HepG2 (cell line): Measurements from ENCODE around the gene MACROD2.

Experiments used
- GABPA ChIP-seq, 2 experiments: IDR thresholded peaks; 2 replicates each; pipeline ENCODE4 v1.6.1; 2011 to 2016; ENCODE audit warnings: low read depth in 2 of 2, low read length in 1 of 2, missing biosample characterization in 1 of 2, missing genetic modification characterization in 1 of 2
- MTA3 ChIP-seq: sonication (generic); formaldehyde crosslinking; IDR thresholded peaks from 2 replicates; pipeline ENCODE4 v1.4.0; 2020; ENCODE audit warnings: missing genetic modification reagents
- RCOR2 ChIP-seq: IDR thresholded peaks from 2 replicates; pipeline ENCODE4 v1.6.1; 2016; ENCODE audit warnings: missing biosample characterization, missing genetic modification reagents
- RNF219 ChIP-seq: sonication (generic); formaldehyde crosslinking; IDR thresholded peaks from 2 replicates; pipeline ENCODE4 v1.5.0; 2020; ENCODE audit warnings: mild to moderate bottlenecking, missing genetic modification reagents
- SIN3A ChIP-seq: IDR thresholded peaks from 2 replicates; pipeline ENCODE4 v1.6.1; 2011; ENCODE audit warnings: low read depth, mild to moderate bottlenecking, control low read depth, low read length, borderline replicate concordance
- SNAI1 ChIP-seq: sonication (generic); formaldehyde crosslinking; IDR thresholded peaks from 2 replicates; pipeline ENCODE4 v1.5.0; 2020; ENCODE audit warnings: mild to moderate bottlenecking, missing genetic modification reagents, borderline replicate concordance
- ZNF567 ChIP-seq: sonication (generic); formaldehyde crosslinking; IDR thresholded peaks from 2 replicates; pipeline ENCODE4 v1.8.1; 2023; ENCODE audit warnings: mild to moderate bottlenecking, missing genetic modification reagents, borderline replicate concordance
- TF ChIP-seq, protein P1 (sequence below): sonication (generic); formaldehyde crosslinking; IDR thresholded peaks from 2 replicates; pipeline ENCODE4 v1.5.0; 2020; ENCODE audit warnings: mild to moderate bottlenecking, missing genetic modification reagents, moderate library complexity
- TF ChIP-seq, protein P2 (sequence below): sonication (generic); formaldehyde crosslinking; IDR thresholded peaks from 2 replicates; pipeline ENCODE4 v1.8.1; 2023; ENCODE audit warnings: missing genetic modification reagents, inconsistent platforms, borderline replicate concordance
- TF ChIP-seq, protein P3 (sequence below): sonication (generic); formaldehyde crosslinking; IDR thresholded peaks from 2 replicates; pipeline ENCODE4 v1.5.0; 2020; ENCODE audit warnings: mild to moderate bottlenecking, low read depth, missing genetic modification reagents, borderline replicate concordance

- TF ChIP-seq RCOR2 (CRISPR knock-in tag) = no peak
- no peak for TF ChIP-seq ZNF567
- no peak for TF ChIP-seq RNF219 (CRISPR knock-in tag)
- no peak for TF ChIP-seq GABPA (IDR thresholded peaks at IDR 0.05; ENCODE audit: low read depth, low read length)
- no peak for TF ChIP-seq GABPA (CRISPR knock-in tag; IDR thresholded peaks at IDR 0.05; ENCODE audit: low read depth)
- TF ChIP-seq, protein P1, sequence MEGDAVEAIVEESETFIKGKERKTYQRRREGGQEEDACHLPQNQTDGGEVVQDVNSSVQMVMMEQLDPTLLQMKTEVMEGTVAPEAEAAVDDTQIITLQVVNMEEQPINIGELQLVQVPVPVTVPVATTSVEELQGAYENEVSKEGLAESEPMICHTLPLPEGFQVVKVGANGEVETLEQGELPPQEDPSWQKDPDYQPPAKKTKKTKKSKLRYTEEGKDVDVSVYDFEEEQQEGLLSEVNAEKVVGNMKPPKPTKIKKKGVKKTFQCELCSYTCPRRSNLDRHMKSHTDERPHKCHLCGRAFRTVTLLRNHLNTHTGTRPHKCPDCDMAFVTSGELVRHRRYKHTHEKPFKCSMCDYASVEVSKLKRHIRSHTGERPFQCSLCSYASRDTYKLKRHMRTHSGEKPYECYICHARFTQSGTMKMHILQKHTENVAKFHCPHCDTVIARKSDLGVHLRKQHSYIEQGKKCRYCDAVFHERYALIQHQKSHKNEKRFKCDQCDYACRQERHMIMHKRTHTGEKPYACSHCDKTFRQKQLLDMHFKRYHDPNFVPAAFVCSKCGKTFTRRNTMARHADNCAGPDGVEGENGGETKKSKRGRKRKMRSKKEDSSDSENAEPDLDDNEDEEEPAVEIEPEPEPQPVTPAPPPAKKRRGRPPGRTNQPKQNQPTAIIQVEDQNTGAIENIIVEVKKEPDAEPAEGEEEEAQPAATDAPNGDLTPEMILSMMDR (CRISPR knock-in tag) = no peak
- TF ChIP-seq, protein P2, sequence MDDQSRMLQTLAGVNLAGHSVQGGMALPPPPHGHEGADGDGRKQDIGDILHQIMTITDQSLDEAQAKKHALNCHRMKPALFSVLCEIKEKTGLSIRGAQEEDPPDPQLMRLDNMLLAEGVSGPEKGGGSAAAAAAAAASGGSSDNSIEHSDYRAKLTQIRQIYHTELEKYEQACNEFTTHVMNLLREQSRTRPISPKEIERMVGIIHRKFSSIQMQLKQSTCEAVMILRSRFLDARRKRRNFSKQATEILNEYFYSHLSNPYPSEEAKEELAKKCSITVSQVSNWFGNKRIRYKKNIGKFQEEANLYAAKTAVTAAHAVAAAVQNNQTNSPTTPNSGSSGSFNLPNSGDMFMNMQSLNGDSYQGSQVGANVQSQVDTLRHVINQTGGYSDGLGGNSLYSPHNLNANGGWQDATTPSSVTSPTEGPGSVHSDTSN (CRISPR knock-in tag) = no peak
- TF ChIP-seq SIN3A = no peak
- no peak for TF ChIP-seq MTA3
- TF ChIP-seq, protein P3, sequence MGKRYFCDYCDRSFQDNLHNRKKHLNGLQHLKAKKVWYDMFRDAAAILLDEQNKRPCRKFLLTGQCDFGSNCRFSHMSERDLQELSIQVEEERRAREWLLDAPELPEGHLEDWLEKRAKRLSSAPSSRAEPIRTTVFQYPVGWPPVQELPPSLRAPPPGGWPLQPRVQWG (CRISPR knock-in tag) = no peak
- TF ChIP-seq SNAI1 (CRISPR knock-in tag) = no peak
These were observed 208.3 kb downstream of the MACROD2 start for GRCh38 chr20:14203657-14204056.
